HG03103 (cell line): ENCODE results near the gene METTL23.
A peak's percentile ranks its signal among the peaks of the same experiment; 100 is the strongest.
"Not testable (repeated sequence)": the region's sequence is repeated elsewhere in the genome, so short reads cannot be mapped to it uniquely, and the experiment has no call there.

Source experiments
- ATAC-seq: cut with Tn5 transposase; IDR thresholded peaks from one replicate; pipeline ENCODE4 v1.9.1; 2021; ENCODE audit warnings: low read depth; ENCODE audit not compliant: unreplicated experiment

The METTL23 gene

DNA sequence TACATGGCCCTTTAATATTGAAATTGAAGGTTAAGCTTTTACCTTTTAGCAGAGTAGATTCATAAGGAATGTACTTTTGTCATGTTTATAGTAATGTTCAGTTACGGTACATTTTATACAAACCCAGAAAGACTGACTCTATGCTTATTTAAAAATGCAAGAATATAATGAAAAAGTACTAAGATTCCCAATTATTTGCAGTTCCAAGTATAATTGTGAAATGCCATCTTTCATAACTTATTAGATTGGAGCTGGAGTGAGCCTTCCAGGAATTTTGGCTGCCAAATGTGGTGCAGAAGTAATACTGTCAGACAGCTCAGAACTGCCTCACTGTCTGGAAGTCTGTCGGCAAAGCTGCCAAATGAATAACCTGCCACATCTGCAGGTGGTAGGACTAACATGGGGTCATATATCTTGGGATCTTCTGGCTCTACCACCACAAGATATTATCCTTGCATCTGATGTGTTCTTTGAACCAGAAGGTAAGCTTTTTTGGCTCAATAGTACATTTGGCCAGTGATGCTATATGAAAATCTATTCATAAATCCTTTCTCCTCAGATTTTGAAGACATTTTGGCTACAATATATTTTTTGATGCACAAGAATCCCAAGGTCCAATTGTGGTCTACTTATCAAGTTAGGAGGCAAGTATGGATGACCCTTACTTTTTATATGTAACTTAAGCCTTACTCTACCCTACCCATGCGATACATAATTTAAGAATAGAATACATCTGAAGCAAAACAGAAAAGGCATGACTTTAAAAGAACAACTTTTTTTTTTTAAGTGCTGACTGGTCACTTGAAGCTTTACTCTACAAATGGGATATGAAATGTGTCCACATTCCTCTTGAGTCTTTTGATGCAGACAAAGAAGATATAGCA, 6.3 kb downstream of the METTL23 start:
- ATAC-seq: no peak

DNA sequence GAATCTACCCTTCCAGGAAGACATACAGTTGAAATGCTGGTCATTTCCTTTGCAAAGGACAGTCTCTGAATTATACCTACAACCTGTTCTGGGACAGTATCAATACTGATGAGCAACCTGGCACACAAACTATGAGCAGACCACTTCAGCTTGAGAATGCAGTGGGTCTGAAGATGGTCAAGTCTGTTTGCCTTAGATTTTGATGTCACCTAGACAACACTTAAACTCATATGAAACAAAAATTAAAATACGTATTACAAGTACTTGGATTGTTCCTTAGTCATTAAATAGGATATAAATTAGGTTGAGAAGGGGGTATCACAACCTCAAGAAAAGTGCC, 6.9 kb downstream of the METTL23 start:
- ATAC-seq: no peak

DNA sequence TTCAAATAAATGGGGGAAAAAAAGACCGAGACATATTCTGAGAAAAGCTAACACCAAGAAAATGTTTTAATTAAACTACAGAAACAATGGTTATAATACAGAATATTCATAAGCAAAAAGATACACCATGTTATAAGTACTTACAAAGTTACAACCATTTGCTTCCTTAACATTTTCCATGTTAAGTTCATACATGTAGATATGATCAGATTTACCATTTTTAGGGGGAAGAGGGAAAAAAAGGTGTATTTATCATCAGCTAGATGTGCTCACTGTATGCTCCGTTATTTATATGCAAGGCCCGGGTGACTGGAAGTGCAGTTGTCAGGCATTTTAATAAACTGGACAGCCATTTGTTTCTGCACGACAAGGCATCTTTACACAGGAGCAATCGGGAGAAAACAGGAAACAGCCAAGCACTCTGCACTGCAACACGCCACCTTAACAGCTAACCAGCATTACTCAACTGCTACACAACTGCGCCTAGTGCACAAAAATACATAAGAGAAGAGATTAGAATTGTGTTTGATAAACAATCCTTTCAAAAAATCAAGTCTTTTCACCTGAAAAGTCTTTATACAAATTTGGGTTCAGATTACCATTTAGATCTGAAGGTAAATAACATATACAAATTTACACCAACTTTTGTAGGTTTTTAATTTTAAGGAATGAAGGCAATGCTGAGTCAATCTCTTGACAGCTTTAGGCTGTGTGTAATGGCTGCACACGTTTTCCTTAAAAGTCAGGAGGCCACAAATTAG, 7.6 kb downstream of the METTL23 start:
- no peak for ATAC-seq

DNA sequence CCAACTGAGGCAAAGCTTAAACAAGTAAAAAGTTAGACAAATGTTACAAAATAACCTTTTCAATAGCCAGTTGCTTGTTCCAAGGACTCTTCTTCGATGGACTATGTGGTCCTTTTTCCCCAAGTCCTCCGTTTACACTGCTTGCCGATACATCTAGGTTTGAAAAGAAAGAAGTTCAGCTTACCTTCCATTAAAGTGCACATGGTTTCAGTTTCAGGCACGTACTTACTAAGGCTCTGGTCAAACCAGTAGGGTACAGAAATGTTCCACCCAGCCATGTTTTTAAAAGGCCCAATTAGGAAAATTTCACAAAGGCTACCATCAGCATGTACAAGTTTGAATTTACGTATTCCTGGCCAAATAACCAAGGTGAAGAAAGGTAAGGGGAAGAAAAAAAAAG, 8.4 kb downstream of the METTL23 start:
- no peak for ATAC-seq

DNA sequence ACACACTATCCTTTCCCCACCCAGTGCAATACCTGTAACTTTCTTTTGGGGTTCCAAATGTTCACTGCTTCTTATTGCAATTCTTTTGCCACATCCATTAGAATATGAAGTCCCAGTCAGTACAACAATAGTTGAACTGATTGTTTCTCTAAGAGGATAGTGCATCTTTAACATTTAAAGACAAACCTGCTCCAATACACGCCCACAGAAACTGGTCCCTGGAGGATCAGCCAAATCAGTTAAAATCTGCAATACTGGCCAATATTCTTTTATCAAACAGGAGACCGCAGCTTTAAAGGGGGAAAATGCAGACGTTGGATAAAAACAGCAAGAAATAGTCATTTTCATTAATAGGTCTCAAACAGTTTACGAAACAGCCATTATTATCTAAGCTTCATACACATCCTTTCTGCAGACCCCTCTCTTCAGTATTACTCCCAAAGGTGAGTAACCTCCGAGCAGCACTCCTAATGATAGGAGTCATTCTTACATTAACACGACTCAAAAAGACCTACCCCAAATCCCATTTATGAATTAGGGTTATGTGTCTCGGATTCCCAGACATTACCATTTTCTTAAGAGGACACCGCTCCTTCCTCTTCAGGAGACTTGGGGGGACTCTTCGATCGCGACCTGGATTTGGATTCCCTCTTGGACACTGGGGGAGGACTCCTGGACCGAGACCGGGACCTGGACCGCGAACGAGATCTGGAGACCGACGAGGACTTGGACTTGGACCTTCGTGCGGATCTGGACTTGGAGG, 9.1 kb downstream of the METTL23 start:
- ATAC-seq: no peak

DNA sequence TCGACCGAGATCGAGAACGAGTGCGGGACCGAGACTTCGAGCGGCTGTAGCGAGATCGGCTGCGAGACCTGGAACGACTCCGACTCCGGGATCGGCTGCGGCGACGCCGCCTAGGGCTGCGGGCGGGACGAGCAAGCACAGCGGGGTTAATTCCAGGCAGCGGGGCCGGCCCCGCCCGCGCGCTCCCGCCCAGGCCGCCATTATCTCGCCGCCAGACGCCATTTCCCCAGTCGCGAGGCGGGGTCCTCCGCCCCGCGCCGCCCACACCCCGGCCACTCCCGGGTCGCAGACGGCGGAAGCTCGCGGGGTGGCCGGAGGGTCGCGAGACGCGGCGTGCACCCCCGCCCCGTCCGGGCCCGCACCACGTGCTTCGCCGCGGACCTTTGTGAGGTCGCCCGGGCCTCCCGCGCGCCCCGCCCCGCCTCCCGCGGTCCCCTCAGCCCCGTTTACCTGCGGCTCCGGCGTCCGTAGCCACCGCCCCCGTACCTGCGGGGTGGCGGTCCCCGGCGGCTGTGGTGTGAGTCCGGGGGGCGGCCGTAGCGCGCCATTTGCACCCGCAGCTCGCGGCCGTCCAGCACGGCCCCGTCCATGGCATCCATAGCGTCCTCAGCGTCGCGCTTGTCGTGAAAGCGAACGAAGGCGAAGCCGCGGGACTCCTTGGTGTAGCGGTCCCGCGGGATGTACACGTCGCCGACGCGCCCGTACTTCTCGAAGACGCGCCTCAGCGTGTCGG, 9.9 kb downstream of the METTL23 start:
- no peak for ATAC-seq

DNA sequence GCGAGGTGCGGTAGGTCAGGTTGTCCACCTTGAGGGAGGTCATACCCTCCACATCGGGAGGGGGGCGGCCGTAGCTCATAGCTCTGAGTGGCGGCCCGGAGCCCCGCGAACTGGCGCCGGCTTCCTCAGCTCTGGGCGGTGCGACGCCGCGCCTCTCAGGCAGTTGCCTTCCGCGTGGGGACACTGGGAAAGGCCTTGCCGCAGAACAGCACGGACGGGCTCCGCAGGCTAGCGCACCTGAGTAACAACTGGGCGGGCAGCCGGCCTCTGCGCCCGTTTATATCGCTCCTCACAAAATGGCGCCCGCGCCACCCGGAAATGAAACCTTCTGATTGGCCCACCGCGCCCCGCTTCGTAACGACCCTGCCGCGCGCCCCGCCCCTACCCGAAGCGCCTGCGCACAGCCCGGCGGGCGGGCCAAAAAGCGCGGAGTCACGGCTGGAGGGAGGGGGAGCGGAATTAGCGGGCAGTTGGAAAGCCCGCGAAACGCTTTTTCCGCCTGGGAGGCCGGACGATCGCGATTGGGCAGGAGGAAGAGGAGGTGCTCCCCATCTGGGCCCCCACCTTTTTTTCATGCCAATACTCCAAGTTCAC, 10.5 kb downstream of the METTL23 start, which contains the start of gene SRSF2:
SRSF2 (minus strand) TSS at position 250 of the 594 bp plus-strand sequence; CDS start at position 79, 171 bp downstream.
- ATAC-seq: peak; percentile 58

DNA sequence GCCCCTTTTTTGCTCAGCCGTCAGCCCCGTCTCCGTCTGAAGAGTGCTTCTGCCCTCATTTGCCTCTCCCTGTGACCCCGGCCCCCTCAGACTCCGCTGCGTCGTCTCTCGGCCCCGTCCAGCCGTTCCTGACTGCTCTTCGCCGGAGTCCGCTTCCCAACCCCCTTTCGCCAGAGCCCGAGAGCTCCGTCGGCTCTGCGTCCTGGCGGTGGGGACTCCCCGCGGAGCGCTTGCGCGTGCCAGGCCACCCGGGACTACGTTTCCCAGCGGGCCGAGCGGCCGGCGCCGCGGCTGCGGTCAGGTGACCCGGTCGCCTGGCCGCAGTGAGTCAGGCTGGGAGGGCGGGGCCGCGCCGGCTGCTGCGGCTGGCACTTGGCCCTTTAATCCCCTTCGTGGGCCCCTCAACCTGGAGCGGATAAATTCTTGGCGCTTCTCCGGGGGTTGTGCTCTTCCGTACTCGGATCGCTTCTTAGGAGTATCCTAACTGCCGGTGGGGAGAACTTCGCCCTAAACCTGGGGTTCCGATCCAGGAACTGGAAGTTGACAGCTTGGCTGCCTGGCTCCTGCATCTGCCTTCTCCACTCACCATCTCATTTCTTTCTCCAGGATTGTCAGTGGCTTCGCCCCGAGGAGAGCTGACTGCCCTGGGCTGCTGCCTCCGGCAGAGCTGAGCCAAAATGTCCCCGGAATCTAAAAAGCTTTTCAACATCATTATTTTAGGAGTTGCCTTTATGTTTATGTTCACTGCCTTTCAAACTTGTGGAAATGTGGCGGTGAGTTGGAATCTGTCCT, 11.2 kb downstream of the METTL23 start, which contains the start of gene MFSD11:
MFSD11 (plus strand) TSS at position 444 of the 792 bp plus-strand sequence; CDS start at position 678, 234 bp downstream.
- peak; percentile 41 for ATAC-seq

DNA sequence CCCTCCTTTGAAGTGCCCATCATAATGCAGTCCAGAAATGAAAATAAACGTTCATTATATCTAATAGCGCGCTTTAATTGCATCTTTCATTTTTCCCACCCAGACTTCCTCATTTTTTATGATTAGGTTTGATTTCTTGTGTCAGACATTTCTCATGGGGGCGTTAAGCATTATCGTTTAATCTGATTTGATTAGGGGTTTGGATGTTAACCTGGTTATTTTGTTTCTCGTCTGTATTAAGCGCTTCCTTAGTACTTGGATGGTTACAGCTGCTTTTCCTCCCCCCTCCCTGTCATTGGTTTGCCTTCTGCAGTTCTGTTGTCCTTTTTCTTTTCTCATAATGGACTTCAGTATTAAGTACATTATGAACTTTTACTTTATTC, 11.8 kb downstream of the METTL23 start:
- no peak for ATAC-seq

DNA sequence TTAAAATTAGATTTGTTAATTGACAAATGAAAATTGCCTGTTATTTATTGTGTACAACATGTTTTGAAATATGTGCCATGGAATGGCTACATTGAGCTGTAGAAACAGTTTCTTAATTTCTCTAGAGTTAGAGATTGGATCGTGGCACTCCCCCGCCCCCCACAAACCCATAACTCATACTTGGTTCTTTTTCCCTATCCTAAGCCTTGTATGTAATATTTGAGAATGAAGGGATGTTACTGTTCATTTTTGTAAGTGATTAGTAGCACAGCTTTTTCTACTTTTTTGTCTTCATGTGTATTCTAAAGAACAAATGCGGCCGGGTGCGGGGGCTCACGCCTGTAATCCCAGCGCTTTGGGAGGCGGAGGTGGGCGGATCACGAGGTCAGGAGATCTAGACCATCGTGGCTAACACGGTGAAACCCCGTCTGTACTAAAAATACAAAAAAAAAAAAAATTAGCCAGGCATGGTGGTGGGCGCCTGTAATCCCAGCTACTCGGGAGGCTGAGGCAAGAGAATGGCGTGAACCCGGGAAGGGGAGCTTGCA, 13.0 kb downstream of the METTL23 start:
- not testable (repeated sequence) for ATAC-seq

DNA sequence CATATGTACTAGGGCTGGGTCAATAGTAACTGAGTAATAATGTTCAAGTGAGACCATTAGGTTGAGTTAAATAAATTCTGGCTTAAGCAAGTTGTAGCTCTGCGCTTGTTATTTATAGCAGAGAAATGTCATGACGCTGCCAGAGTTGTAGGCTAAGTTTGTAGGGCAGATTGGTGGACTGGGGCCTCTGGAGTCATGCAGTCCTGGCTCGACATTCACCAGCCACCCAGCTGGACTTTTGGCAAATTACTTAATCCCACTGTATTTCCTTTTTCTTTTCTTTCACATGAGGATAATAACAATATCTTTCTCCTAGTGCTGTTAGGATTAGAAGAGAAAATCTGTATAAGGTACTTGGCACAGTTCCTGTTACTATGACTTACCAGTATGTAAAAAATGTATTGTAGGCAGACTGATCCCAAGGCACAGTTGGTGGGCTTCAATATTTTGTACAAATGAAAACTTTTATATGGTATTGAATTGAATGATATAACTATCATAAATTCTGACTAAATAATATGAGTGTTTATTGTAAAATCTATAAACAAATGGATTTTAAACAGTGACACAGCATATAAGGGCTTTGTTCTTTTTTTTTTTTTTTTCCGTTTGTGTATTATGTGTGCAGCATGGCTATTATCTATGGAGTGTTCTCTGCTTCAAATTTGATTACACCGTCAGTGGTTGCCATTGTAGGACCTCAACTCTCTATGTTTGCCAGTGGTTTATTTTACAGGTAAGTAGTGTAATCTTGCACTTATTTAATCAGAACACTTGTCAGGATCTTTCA, 13.9 kb downstream of the METTL23 start:
- no peak for ATAC-seq

DNA sequence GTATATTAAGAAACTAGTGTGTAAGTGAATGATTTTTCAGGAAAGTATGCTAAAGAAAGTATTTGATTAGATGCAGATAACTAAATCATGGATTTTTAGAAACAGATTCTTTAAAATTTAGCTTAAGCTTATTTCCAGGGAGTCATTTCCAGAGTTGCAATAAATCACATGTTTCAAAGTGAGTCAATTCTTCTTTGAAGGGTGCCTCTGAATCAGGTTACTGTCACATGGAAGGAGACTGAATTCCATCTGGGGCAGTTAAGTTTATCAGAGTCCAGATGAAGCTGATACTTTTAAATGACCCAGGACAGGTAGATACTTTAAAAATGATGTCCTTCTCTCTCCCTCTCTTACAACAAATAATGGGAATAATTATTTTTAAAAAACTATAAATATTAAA, 16.3 kb downstream of the METTL23 start:
- ATAC-seq: no peak

DNA sequence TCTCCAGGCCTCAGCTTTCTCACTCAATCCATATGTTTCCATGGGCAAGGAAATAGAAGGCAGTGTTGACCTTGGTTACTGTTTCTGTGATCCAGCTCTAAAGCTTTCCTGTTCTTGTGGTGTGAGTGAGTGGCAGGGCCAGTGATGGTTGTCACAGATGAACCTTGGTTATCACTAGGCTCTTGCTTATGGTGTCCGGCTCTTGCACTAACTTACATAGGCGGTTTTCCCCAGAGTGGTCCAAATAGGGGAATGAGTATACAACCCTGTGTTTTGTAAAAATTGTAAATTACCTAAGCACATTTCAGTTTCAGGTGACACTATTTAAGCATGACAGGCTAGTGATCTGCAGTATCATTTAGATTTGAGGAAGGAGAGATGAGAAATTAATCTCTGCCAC, 18.1 kb downstream of the METTL23 start:
- ATAC-seq: no peak

DNA sequence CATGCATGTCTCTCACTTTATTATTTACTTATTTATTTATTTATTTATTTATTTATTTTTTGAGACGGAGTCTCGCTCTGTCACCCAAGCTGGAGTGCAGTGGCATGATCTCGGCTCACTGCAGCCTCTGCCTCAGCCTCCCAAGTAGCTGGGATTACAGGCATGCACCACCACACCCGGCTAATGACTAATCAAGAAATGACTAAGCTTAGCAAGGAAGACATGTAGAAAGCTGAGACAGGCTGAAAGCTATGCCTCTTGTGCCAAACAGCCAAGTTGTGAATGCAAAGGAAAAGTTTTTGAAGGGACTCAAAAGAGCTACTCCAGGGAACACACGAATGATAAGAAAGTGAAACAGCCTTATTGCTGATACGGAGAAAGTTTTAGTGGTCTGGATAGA, 19.1 kb downstream of the METTL23 start:
- ATAC-seq: not testable (repeated sequence)

DNA sequence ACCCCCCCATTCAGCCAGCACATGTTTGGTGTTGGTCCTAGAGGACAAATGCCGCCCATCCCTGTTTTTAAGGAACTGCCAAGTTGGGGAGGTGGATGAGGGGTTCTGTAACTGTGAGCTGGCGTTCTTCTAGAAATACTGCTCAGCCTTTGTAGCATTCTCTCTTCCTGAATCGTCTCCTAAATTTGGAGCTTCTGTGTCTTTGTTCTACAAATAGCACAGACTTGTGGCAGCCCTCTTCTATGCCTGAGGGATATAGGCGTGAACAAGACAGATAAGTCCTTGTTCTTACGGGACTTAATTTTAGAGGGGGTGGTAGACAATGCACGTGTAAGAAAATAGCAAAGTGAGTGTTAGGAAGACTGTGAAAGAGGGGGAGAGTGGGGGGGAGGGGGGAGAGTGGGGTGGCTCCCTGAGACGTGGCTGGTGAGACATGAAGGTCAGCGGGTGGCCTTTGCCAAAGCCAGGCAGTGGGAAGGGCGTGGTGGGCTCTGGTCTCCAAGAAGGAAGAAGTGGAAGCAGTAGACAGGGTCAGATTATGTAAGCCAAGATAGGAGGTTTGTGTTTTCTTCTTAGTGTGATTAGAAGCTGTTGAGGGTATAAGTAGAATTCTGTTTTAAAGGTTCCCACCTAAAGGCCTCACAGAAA, 21.2 kb downstream of the METTL23 start:
- ATAC-seq: no peak

DNA sequence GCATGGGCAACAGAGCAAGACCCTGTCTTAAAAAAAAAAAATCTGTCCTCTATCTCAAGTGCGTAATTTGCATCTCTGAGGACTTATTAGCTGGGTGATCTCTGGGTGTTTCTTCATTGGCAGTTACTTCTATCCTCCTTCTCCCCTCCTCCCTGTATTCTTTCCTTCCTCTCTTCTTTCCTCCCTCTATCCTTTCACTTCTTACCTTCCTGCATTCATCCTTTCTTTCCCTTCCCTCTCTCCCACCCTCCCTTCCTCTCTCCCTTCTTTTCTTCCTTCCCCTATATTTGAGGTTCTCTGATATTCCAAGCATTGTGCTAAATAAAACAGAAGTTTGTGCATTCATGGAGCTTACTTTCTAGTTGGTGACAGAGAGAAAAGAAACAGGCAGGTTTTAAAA, 22.0 kb downstream of the METTL23 start:
- ATAC-seq: no peak

DNA sequence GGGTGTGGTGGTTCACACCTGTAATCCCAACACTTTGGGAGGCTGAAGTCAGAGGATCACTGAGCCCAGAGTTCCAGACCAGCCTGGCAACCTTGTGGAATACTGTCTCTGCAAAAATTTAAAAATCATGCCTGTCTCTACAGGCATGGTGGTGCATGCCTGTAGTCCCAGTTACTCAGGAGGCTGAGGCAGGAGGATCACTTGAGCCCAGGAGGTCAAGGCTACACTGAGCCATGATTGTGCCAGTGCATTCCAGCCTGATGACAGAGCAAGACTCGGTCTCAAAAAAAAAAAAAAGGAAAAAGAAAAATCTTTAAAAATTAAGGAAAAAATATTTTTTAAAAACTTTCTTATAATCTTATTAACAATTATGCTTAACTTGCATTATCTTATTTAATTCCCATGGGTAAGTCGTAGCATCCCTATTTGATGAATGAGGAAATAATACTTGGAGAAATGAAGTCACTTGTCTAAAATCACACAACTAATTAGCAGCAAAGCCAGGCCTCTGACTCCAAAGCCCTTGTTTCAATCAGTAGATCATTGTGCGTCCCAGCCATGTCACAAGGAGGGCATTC, 24.9 kb downstream of the METTL23 start:
- no peak for ATAC-seq
